Limb (tissue), 2 donors: ENCODE measurements around the gene SLC27A4.

Experiments used
- DNase-seq, 2 donors: peaks; one replicate each; pipeline ENCODE4 v3.0.0-alpha.2; 2016; ENCODE audit errors: extremely low spot score in 2 of 2

The SLC27A4 gene

GRCh38 chr9:128361986-128362646 is 21.8 kb downstream of the SLC27A4 start:
- DNase-seq, result peak; percentile 90 to 91

- no peak for DNase-seq
Measured at GRCh38 chr9:128362774-128363173, 22.4 kb downstream of the SLC27A4 start.

- DNase-seq, result no peak
Measured at GRCh38 chr9:128365525-128365924, 25.2 kb downstream of the SLC27A4 start.

GRCh38 chr9:128369024-128369706 is 28.8 kb downstream of the SLC27A4 start:
- no peak for DNase-seq

- no peak for DNase-seq
Measured at GRCh38 chr9:128370367-128370751, 30.0 kb downstream of the SLC27A4 start.

- peak; percentile 96 to 97 for DNase-seq
Measured at GRCh38 chr9:128370752-128371629, 30.7 kb downstream of the SLC27A4 start, which contains the start of gene URM1. Gene URM1 (plus strand): TSS chr9:128371374. CDS start chr9:128371381, 7 bp downstream.

- no peak for DNase-seq
Measured at GRCh38 chr9:128371630-128372117, 31.3 kb downstream of the SLC27A4 start.

GRCh38 chr9:128372188-128372641 is 31.9 kb downstream of the SLC27A4 start:
- no peak for DNase-seq

GRCh38 chr9:128372784-128373183 is 32.5 kb downstream of the SLC27A4 start:
- DNase-seq, result no peak

- no peak for DNase-seq
Measured at GRCh38 chr9:128374221-128374675, 33.9 kb downstream of the SLC27A4 start.

- no peak for DNase-seq
Measured at GRCh38 chr9:128375865-128376264, 35.5 kb downstream of the SLC27A4 start.

- no peak for DNase-seq
Measured at GRCh38 chr9:128382261-128382660, 41.9 kb downstream of the SLC27A4 start.

- DNase-seq, result peak in 1 of 2 donors; percentile 42
Measured at GRCh38 chr9:128383007-128383753, 42.9 kb downstream of the SLC27A4 start.

GRCh38 chr9:128383791-128384190 is 43.5 kb downstream of the SLC27A4 start:
- no peak for DNase-seq

GRCh38 chr9:128384801-128385495 is 44.6 kb downstream of the SLC27A4 start:
- no peak for DNase-seq

GRCh38 chr9:128385496-128386460 is 45.5 kb downstream of the SLC27A4 start:
- DNase-seq, result no peak

- DNase-seq, result no peak
Measured at GRCh38 chr9:128388150-128388549, 47.8 kb downstream of the SLC27A4 start.

GRCh38 chr9:128389395-128390149 is 49.2 kb downstream of the SLC27A4 start:
- no peak for DNase-seq
